Activated CD4-positive, alpha-beta T cell treated with anti-CD3 and anti-CD28 coated beads for 1 hour (primary cell): ENCODE results near the gene CYP4V2.
"Not testable (repeated sequence)": the region's sequence is repeated elsewhere in the genome, so short reads cannot be mapped to it uniquely, and the experiment has no call there.

ENCODE experiments used
- DNase-seq: peaks from one replicate; pipeline ENCODE4 v3.0.0-alpha.2; 2020

Gene CYP4V2

DNA sequence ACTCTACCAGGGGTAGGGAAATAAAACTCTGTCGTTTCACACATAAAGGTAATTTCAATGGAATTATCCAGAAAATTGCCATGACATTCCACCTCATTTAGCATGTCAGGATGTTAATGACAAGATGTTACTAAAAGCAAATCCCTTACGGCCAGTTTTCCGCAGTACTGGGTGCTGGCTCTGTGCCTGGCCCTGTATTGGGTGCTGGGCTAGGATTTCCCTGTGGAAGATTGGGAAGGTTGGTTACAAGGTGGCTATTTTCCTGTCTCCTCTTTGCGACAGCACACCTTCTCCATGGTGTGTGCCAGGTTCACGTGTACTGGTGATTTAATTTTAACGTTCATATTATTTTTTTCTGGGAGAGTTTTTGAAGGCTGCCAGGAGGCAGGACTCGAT is 49.1 kb downstream of the CYP4V2 start:
- DNase-seq: no peak

DNA sequence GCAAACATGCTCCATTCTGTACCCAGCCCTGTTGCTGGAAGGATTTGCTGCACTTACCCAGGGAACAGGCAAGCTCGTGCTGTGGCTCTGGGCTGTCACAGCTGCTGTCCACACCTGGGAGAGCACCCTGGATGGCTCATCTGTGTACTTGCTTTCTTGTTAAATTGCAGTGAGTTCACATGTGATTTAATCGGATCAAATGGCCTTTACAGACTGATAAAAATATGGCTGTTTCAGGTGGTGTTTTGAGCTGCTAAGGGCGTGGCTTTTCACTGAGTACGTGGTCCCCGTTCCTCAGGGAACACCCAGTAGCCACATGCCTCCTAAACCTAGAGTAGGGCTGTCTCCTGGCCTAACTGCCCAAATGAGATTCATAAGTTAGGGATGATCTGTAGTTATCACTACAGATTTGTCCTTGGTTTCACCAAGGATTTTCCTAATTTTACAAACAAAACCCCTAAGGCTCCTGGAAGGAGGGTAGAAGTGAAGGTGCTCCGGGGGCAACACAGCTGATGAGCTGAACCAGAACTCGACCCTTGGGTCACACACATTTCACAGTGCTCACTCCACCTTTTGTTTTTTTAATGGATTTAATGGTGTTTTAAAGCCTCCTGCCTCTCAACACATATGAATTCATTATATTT is 49.6 kb downstream of the CYP4V2 start:
- DNase-seq: no peak

DNA sequence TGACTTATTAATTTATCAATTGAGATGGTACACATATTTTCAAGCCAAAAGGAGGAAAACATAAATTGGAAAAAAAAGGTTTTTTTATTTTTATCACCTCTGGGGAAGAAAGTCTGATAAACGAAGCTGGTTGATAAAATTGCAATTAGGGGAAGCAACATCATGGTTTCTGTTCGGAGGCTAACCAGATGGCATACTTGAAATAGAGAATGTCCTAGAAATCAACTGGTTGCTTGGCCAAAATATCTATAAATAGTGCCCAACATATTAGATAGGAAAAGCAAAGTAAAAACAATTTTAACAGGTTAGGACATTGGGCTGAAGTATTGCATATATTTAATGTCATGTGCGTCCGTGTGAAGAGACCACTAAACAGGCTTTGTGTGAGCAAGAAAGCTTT is 50.2 kb downstream of the CYP4V2 start:
- DNase-seq: no peak

DNA sequence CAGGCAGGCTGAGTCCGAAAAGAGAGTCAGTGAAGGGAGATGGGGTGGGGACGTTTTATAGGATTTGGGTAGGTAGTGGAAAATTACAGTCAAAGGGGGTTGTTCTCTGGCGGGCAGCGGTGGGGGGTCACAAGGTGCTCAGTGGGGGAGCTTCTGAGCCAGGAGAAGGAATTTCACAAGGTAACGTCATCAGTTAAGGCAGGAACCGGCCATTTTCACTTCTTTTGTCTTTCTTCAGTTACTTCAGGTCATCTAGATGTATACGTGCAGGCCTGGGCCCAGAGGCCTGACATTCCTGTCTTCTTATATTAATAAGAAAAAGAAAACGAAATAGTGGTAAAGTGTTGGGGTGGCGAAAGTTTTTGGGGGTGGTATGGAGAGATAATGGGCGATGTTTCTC is 50.7 kb downstream of the CYP4V2 start:
- not testable (repeated sequence) for DNase-seq

DNA sequence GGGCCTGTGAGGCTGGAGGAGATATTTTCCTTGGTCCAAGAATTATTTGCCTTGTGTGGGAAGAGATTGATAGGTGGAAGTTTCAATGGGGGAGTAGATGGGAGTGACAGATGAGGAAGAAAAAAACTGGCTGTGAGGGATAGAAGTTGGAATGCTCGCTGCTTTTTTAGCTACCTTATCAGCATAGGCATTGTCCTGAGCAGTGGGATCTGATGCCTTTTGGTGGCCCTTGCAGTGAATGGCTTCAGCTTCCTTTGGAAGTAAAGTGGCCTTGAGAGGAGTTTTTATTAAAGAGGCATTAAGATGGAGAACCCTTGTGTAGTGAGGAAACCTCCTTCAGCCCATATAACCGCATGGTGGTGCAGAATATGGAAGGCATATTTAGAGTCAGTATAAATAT is 52.0 kb downstream of the CYP4V2 start:
- DNase-seq: no peak

DNA sequence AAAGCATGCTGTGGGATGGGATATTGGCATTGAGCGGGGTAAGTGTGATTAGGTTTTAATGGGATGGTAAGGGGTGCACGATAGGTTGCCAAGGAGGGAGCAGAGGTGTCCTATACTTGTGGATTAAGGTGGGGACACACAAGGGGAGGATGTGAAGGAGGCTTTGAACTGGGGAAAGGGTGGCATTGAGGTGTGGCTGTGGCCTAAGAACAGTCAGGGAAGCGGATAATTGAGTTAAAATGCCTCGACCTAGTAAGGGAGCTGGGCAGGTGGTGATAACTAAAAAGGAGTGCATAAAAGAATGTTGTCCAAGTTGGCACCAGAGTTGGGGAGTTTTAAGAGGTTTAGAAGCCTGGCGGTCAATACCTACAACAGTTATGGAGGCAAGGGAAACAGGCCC is 53.5 kb downstream of the CYP4V2 start:
- no peak for DNase-seq

DNA sequence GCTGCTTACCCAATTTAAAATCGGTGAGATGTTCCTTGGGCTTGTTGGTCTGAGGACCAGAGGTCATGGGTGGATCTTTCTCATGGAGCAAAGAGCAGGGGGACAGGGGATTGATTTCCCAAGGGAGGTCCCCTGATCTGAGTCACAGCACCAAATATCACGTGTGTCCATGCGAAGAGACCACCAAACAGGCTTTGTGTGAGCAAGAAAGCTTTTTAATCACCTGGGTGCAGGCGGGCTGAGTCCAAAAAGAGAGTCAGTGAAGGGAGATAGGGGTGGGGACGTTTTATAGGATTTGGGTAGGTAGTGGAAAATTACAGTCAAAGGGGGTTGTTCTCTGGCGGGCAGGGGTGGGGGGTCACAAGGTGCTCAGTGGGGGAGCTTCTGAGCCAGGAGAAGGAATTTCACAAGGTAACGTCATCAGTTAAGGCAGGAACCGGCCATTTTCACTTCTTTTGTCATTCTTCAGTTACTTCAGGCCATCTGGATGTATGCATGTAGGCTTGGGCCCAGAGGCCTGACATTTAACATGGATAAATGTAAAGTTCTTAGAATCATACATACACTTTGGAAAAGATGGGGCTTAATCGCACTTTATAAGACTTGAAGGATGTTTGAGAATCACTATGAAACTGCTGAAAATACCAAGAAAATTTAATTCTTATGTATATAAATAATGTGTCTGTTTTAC is 55.8 kb downstream of the CYP4V2 start:
- not testable (repeated sequence) for DNase-seq

DNA sequence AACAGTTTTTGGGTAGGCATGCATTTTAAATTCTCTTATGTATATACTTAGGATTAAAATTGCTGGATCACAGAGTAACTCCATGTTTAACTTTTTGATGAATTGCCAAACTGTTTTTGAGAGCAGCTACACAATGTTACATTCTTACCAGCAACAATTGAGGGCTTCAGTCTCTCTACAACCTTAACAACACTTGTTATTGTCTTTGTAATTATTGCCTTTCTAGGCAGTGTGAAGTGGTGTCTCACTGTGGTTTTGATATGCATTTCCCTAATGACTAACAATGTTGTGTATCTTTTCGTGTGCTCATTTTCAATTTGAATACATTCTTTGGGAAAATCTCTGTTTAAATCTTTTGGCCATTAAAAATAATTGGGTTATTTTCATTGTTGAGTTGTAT is 57.3 kb downstream of the CYP4V2 start:
- DNase-seq: no peak

DNA sequence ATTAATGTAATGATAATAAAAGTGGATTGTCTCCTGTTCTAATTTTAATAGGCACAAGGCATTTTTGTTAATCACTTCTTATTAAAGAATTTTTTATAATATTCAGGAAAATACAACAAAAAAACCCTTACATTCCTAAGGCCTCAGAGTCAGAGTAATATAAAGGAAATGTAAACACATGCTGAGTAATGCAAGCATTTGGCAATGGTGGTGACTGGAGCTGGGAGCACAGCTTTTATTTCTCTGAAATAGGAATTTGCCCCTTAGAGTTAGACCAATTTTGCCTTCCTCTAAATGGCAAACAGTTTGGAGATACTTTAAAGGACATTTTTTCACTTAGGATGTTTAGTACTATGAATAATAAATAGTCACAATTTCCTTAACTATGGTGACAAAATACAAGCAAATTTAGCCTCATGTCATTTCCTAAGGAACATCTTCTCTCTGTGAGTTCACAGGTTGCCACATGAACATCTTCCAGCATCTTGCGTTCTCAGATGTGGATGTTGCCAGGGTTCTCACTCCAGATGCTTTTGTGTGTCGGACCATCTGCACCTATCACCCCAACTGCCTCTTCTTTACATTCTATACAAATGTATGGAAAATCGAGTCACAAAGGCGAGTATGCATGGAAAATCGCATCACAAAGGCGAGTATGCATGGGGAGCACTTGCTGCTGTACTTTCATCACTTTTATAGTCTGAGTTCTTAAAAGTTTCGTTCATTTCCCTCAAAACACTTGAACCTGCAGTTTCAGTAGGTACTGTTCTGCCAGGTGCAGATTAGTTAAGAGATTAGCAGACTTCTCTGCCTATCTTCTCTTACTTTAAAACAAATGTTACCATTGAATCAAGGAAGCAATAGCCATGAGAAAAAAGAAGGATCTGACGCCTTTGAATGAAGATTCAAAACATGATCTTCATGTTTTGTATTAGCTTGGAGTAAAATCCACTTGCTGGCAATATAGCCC is 58.7 kb downstream of the CYP4V2 start:
- no peak for DNase-seq

DNA sequence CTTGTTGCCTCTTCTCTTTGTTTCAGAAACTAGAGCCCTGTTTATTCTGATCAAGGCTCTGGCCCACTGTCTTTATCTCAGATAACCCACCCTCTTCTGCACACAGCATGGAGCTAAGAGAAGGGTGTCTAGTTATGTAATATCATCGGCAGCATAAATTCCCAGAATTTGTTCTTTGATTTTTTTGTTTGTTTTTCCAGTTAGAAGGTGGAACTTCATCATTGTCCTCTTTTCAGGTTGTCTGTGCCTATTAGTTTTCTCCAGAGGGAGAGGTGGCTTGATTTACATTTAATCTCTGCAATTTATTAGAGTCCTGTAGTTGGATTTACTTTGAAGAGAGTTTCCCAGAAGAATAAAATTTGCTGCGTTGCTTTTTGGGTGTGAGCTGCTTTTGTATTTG is 59.4 kb downstream of the CYP4V2 start:
- no peak for DNase-seq

DNA sequence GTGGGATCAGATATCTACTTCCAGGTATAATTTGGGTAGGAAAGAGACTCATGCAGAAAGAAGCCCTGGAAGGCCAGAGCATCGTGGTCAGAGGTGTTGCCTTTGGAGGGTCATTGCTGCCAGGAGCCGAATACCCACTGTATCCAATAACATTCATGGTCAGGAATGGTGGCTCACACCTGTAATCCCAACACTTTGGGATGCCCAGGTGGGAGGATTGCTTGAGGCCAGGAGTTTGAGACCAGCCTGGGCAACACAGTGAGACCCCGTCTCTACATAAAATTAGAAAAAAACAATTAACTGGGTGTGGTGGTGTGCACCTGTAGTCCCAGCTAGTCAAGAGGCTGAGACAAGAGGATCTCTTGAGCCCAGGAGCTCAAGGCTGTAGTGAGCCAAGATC is 63.8 kb downstream of the CYP4V2 start:
- no peak for DNase-seq

DNA sequence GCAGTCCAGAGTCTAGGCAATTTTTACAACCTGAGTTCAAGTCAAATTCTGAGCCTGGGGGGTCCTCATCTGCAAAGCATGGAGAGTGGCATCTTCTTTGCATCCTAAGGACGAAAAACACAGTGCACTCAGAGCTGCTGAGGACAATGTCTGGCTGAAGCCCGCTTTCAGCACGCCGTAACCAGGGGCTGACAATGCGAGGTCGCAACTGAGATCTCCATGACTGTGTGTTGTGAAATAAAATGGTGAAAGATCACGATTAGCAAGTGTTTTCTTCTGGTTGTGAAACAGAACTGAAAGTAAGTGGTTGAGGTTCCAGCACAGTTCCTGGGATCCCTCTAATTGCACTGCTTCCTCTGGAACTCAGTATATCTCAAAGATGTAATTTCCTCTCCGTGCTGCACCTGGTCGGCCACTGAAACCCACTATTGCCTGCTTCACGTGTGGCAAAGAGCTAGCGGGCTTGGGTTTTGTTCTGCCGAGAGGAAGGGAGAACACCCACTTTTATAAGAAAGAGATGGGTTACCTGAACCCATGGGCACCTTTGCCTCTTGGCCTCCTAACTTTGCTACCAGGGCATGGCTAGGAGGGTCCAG is 66.9 kb downstream of the CYP4V2 start:
- DNase-seq: no peak

DNA sequence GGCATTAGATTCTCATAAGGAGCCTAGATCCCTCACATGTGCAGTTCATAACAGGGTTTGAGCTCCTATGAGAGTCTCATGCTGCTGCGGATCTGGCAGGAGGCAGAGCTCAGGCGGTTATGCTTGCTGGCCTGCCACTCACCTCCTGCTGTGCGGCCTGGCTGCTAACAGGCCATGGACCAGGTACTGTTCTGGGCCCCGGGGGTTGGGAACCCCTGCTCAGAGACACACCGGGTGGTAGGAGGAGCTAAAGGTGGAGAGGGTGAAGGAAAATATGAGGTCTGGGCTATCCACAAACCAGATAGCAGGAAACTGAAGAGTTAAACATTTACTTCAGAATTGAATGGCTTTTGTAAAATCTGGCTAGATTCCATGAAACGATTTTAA is 68.7 kb downstream of the CYP4V2 start:
- DNase-seq: no peak
